ENCODE data around the gene CHST3. TPM values are rescaled to one million over a fixed set of nuclear protein-coding genes. Genes with fewer than 3 reads are reported as not detected.
A peak's percentile ranks its signal among the peaks of the same experiment; 100 is the strongest.

The CHST3 gene
- total RNA-seq, 4 donors from 2014 or later, result 27.9 to 54.2 (median 34.2) TPM

- ATAC-seq (ENCODE audit: low FRiP score), result no peak
- DNase-seq (ENCODE audit: low spot score), result no peak
- no peak for TF ChIP-seq CTCF (IDR thresholded peaks at IDR 0.05)
Measured at GRCh38 chr10:71995887-71996575, 31.8 kb downstream of the CHST3 start.

- ATAC-seq (ENCODE audit: low FRiP score) (no peak), DNase-seq (ENCODE audit: low spot score) (no peak)
- no peak for TF ChIP-seq CTCF (IDR thresholded peaks at IDR 0.05)
Measured at GRCh38 chr10:71996592-71997371, 32.6 kb downstream of the CHST3 start.

- DNase-seq (ENCODE audit: low spot score), result no peak
- no peak for TF ChIP-seq CTCF (IDR thresholded peaks at IDR 0.05)
- ATAC-seq (ENCODE audit: low FRiP score), result peak; percentile 23
Measured at GRCh38 chr10:71998119-71998839, 34.1 kb downstream of the CHST3 start.

GRCh38 chr10:71998840-71999194, 34.6 kb downstream of the CHST3 start:
- peak; percentile 80 for ATAC-seq (ENCODE audit: low FRiP score)
- no peak for DNase-seq (ENCODE audit: low spot score)
- no peak for TF ChIP-seq CTCF (IDR thresholded peaks at IDR 0.05)

- TF ChIP-seq CTCF (IDR thresholded peaks at IDR 0.05), result no peak
- ATAC-seq (ENCODE audit: low FRiP score) (peak; percentile 80), DNase-seq (ENCODE audit: low spot score) (no peak)
Measured at GRCh38 chr10:71999360-72000072, 35.3 kb downstream of the CHST3 start.

- TF ChIP-seq CTCF (IDR thresholded peaks at IDR 0.05), result no peak
- ATAC-seq (ENCODE audit: low FRiP score) (no peak), DNase-seq (ENCODE audit: low spot score) (no peak)
Measured at GRCh38 chr10:72000073-72001032, 36.2 kb downstream of the CHST3 start.
